Measurements from ENCODE around the gene ZNF280A.
A peak's percentile ranks its signal among the peaks of the same experiment; 100 is the strongest.
"Not testable (repeated sequence)": the region's sequence is repeated elsewhere in the genome, so short reads cannot be mapped to it uniquely, and the experiment has no call there.

The ZNF280A gene

DNA sequence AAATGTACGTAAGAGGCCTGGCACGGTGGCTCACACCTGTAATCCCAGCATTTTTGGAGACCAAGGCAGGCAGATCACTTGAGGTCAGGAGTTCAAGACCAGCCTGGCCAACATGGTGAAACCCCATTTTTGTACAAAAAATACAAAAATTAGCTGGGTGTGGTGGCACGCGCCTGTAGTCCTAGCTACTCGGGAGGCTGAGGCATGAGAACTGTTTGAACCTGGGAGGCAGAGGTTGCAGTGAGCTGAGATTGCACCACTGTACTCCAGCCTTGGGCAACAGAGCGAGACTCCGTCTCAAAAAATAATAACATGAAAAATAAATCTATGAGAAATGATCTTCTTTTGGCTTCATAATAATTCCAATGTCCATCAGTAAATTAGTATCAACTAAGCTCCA lies 9.2 kb downstream of the ZNF280A start:
- not testable (repeated sequence) for DNase-seq

DNA sequence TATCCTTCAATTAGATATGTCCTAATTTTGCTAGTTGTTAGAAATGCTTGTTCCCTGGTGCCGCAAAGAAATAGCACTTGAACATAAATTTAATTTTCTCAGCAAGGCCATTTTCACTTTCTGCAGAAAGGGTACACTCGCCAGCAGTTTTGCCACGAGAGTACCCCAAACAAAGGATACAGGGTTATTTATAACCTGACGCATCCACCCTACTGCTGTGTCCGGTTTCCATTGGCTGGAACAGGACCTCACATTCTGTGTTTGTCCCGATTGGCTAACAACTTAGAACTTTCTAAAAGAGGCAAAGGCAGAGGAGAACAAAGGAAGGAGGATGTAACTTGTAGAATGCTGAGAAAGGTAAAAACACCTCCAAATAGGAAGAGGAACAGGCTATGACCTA lies 10.2 kb downstream of the ZNF280A start:
- DNase-seq = not testable (repeated sequence)

DNA sequence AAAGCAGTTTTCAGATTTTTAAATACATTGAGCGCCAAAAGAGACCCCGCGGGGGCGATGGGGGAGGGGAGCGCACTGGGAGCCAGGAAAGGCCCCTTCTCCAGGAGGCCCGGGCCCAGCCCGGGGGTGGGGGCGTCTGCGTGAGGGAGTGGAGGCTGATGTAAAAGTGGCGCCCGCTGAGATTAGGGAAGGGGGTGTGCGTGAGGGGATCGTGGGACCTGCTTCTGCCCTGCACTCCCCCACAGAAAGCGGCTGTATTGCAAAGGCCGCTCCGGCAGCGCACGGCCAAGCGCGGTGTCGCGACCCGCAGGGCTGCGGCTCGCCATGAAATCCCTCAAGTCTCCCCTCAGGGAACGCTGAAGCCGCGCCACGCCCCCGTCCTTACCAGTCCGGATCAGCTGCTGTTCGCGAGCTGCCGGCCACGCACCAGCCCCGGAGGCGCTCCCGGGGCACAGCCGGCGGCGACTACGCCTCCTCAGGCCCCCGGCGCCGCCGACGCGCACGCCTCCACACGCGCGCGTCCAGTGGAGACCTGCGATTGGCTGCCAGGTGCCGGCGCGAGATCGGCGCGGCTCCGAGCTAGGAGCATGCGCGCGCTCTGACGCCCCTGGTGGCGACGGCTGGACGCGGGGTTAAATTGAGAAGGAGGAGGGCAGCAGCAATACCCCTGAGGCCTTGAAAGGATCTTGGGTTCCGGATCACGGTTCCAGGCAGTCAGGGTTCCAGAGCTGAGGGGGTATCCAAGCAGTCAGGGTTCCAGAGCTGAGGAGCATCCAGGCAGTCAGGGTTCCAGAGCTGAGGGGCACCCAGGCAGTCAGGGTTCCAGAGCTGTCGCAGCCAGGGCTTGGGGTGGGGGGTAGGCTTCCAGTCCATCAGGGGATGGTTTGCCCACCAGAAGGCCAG lies 11.5 kb downstream of the ZNF280A start, which contains the start of gene ZNF280B:
Gene ZNF280B (minus strand): TSS at position 469 of the 903 bp plus-strand sequence. CDS start 19,344 bp downstream, outside the sequence.
- peak; percentile 86 for DNase-seq

DNA sequence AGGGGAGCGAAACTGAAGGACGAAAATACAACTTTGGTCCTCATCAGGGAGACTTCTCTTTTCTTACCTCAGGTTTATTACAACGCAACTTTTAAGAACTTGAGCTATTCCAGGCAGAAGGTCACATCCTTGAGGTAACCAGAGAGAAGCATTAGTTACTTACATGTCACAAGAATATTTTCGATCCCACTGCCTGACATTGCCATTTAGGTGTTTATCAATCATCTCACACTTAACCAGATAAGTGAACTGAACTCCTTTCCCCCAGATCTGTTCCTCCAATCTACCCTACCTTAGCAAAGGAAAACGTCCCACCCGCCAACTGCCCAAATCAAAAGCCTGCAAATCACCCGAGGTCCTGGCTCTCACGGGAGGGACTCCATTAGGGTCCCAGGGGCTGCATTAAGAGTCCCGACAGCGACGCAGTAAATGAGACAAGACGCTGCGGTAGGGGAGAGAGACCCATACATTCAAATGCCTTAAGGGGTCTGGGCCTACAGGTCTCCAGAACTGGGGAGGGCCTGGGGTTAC lies 12.3 kb downstream of the ZNF280A start:
- DNase-seq = peak; percentile 2

DNA sequence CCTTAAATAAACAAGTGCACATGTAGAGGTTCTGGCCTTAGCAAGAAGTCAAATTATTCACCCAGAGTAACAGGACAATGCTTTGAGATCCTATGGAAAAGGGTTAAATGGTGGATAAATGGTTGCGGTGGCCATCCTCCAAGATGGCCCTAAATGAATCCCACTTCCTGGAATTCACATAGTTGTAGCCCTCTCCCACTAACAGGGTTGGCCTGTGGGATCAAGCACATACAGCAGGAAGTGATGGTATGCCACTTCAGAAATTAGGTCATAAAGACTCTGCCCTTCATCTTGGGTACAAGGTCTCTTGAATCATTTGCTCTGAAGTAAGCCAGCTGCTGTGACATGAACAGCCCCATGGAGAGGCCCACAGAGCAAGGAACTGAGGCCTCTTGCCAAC lies 13.3 kb downstream of the ZNF280A start:
- DNase-seq = no peak

DNA sequence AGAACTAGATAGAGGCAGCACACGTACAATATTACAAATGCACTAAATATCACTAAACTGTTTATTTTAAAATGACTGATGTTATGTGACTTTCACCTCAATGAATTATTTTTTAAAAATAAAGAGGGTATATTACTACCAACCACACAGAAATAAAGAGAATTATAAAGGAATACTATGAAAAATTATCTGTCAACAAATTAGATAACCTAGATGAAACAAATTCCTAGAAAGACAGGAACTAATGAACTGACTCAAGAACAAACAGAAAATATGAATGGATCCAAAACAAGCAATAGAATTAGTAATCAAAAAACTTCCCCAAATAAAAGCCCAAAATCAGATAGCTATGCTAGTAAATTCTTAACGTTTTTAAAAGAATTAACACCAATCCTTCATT lies 21.8 kb downstream of the ZNF280A start:
- DNase-seq = no peak

DNA sequence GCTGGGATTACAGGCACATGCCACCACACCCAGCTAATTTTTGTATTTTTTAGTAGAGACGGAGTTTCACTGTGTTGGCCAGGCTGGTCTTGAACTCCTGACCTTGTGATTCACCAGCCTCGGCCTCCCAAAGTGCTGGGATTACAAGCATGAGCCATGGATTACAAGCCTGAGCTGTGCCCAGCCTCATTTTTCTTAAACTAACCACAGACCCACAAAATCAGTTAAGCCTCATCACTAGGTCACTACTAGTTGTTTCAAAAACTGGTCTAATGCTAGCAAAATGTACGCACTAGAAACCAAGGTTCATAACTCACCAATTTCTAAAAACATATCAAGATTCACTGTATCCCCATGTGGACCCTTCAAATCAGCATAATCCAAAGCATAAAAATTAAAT lies 28.5 kb downstream of the ZNF280A start:
- DNase-seq = not testable (repeated sequence)

DNA sequence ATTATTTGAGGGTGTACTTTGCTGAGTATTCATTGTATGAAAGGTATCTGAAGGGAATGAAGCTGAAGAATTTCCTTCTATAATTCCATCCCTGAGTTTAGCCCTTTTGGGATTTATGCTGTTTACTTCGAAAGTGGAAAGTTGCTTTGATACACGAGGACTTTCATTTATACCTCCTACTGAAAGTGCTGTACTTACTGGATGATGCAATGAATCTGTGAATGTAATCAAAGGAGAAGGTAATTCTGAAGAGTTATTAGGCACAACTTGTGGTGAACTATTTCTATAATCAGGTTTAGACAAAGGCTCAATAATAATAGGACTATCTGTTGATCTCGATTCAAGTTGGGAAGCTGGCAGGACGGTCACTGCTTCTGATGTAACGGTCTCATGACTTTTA lies 31.3 kb downstream of the ZNF280A start:
- no peak for DNase-seq

DNA sequence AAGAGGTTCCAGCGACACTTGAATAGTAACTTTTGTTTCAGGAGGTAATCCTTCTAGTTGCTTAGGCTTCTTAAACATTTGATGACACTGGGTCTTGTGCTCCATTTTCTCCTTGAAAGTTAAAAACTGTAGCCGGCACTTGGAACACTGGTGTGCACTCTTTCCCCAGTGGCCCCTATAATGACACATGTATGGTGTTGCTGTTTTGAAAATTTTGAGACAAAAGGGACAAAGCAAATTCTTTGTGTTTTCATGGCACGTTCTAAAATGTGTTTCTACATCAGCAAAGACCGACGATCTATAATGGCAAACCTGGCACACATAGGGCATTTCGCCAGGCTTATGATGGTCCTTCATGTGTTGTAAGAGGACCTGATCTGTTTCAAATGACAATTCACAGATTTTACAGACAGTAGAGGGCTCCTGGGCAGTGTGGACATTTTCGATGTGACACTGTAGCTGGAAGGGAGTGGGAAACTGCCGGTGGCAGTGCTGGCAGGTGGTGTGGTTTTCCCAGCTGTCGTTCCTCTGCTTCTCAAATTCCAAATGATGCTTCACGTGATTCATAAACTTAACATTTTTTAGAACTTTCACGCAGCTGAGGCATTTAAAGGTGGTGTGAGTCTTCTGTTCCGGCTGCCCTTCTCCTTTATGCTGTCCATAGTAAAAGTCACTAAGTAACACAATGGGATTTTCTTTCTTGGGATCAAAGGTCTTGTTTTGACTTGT lies 32.0 kb downstream of the ZNF280A start:
- no peak for DNase-seq

DNA sequence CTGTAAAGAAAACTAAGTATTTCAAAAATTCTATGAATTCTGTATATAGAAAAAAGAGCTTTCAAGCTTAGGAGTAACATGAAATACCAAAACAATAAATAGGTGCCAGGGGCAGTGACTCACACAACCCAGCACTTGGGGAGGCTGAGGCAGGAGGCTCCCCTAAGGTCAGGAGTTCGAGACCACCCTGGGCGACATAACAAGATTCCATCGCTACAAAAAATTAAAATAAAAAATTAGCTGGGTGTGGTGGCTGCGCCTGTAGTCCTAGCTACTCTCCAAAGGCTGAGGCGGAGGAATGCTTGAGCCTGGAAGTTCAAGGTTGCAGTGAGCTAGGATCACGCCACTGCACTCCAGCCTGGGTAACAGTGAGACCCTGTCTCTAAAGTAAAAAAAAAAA lies 33.0 kb downstream of the ZNF280A start:
- no peak for DNase-seq

DNA sequence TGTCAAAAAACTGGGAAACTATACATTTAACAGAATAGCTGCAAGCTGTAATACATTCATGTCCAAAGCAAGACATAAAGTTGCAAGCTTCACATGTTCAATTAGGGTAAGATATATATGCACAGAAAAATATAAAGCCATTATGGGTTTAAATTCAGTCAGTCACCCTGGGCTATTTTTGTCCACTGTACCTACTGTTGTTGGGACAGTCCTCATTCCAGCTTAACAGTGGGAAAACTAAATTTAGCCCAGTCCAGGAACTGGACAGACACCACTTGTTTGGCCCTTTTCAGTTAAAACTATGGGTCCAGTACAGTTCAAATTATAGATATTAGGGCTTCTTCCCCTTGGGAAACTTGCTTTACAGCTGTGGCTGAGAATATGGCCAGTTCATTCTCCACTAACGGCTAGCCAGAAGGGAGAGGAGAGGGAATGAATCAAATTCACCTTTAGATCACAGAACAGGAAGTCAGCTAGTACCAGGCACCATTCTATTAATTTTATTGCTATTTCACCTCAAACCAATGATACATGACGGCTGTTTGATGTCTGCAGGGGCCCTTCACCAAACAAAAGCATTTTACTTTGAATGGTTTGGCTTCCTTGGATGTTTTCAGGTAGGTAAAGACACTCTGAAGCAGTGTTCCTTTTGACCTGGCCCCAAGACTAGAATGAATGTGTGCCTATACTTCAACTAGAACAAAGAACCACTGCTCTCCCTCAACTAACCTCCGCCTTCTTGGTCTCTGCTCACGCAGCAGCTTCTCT lies 33.8 kb downstream of the ZNF280A start:
- DNase-seq = no peak

DNA sequence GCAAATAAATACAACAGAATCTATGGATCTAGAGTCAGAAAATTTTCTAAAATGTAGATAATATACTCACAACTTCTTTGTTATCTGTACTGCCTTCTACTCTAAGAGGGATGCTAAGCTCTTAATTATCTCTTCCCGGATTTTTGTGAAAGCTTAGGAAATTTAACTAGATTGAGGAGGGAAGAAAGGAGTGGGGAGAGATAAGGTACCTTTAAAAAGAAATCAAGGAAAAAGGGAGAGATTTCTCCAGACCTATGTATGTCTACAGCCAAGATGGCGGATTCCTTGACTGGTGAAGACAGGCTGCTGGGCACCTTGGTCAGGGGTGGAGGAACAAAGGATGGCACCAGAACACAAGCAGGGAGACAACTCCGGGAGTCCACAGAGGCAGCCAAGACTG lies 34.5 kb downstream of the ZNF280A start:
- DNase-seq = no peak

DNA sequence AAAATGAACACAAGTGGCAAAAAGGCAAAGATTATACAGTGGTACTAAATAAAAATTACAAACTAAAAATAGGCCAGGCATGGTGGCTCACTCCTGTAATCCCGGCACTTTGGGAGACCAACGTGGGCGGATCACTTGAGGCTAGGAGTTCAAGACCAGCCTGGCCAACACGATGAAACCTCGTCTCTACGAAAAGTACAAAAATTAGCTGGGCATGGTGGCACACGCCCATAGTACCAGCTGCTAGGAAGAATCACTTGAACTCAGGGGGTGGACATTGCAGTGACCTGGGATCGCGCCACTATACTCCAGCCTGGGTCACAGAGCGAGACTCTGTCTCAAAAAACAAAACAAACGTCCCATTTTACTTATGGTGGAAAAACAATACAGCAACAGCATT lies 36.0 kb downstream of the ZNF280A start:
- DNase-seq = no peak

DNA sequence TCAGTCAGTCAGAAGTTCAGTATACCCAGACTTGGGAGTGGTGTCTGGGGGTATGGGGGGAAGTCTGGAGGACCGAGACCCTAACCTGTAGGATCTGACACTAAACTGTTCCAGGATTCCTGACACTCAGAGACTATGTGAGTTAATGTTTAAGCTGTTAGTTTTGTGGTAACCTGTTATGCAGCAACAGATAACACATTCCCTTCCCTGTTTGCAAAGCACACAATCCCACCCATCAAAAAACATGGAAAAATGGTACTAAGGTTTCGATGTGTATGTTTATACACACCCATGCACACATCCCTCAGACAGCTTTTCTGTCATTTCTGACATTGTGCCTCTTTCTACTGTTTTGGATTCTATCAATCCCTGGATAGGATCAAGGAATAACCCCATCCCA lies 39.1 kb downstream of the ZNF280A start:
- DNase-seq = no peak

DNA sequence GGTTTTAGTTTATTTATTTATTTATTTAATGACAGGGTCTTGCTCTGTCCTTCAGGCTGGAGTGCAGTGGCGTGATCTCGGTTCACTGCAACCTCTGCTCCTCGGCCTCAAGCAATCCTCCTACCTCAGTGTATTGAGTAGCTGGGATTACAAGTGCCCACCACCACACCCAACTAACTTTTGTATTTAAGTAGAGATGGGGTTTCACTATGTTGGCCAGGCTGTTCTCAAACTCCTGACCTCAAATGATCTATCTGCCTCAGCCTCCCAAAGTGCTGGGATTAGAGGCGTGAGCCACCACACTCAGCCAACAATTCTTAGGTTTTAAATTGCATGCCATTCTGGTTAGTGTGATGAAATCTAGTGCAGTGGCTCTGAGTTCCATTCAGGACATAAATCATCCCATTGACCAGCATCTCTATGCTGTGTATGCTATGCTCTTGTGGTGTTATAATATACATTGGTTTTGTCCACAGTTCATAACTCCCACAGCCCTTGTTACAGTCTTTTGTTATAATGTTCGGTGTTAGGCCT lies 40.0 kb downstream of the ZNF280A start:
- peak; percentile 53 for DNase-seq

DNA sequence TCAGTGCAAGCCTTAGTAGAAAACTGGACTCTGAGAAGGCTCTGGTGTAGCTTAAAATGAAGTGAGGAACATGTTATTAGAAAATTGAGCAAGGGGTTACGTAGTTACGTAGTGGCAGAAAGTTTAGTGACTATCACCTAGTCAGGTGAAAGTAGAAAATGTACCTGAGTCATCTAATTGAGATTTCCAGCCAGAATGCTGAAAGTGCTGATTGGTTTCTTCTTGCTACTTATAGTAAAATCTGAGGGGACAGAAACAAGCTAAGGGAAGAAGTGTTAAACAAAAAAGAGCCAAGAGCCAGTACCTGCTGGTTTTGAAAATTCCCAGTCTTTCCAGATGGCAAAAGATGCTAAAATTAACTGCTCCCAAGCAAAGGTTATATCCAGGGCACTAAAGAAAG lies 41.0 kb downstream of the ZNF280A start:
- DNase-seq = no peak

DNA sequence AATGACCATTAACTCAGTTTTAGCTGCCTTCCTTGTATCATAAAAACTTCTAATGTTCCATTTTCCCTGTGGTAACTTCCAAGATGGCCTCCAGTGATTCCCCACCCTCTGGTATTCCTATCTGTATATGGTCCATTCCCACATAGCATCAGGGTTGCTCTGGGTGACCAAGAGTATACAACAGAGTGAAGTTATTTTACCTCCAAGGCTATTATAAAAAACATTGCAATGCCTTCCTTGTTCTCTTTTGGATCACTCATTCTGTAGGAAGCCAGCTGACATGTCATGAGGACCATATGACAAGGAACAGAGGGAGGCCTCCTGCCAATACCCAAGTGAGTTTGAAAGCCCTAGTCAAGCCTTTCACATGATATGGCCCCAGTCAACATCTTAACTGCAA lies 41.6 kb downstream of the ZNF280A start:
- DNase-seq = no peak

DNA sequence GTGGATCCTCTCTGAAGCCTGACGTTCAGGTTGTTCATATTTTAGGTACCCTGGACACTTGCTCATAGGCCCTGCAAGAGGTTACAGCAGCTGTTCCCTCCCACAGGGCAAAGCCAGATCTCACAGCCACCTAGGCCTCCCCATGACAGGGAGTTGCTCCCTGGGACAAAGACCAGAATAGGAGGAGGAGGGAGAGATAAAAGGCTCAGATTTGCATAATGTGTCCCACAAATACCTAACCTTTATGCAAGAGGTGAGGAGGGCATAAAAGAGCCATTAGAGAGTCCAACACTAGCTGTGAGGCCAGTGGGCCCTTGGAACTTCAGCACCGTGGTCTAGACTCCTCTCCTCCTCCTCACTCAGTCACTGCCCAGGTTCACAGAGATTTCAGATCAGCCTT lies 45.3 kb downstream of the ZNF280A start:
- no peak for DNase-seq

DNA sequence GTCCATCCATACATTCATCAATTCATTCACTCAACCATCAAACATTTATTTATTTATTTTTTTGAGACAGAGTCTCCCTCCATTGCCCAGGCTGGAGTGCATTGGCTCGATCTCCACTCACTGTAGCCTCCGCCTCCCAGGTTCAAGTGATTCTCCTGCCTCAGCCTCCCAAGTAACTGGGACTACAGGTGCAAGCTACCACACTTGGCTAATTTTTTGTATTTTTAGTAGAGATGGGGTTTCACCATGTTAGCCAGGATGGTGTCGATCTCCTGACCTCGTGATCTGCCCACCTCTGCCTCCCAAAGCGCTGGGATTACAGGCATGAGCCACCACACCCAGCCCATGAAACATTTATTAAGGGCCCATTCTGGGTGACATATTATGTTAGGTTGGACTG lies 49.0 kb downstream of the ZNF280A start:
- not testable (repeated sequence) for DNase-seq

DNA sequence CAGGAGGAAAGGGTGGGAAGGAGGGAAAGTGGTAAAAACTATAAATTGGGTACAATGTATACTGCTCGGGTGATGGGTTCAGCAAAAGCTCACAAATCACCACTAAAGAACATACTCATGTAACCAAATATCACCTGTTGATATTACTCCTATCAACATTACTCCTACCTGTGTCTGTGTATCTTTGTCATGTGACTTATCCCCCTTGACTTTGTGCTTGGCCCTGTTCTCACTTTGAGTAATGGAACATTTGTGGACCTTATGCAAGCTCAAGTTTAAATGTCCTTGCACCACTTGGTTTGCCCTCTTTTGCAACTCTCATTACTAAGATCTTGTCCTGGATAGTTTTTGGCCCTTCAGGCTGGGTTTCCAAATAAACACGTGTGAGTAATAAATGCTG lies 50.5 kb downstream of the ZNF280A start:
- no peak for DNase-seq

DNA sequence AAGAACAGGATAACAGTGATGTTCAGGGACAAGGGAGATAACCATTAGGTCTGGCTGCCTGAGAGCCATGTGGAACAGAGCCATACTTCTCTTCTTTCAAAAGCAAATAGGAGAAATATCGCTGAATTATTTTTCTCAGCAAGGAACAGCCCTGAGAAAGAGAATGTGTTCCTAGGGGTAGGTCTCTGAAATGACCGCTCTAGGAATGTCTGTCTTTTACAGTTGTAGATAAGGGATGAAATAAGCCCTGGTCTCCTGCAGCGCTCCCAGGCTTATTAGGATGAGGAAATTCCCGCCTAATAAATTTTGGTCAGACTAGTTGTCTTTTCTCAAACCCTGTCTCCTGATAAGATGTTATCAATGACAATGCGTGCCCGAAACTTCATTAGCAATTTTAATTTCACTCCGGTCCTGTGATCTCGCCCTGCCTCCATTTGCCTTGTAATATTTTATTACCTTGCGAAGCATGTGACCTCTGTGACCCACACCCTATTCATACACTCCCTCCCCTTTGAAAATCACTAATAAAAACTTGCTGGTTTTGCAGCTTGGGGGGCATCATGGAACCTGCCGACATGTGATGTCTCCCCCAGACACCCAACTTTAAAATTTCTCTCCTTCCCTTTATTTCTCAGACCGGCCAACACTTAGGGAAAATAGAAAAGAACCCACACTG lies 51.1 kb downstream of the ZNF280A start:
- DNase-seq = not testable (repeated sequence)

DNA sequence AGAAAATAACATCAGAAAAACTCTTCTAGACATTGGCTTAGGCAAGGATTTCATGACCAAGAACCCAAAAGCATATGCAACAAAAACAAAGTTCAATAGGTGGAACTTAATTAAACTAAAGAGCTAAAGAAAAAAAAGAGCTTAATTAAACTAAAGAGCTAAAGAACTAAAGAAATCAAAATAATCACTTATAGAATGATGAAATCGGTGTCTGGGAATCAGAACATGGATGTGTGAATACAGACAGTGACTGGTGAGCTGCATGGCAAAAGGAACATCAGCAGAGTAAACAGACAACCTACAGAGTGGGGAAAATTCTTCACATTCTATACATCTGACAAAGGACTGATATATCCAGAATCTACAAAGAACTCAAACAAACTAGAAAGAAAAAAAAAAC lies 53.0 kb downstream of the ZNF280A start:
- DNase-seq = no peak

All from fibroblast of skin of right quadriceps (primary cell).